GM13976 (cell line): ENCODE measurements around the gene HPGDS.

Experiments
- DNase-seq: peaks from one replicate; pipeline ENCODE4 v3.0.0; 2012; ENCODE audit warnings: low spot score
- CTCF ChIP-seq: IDR thresholded peaks from 2 replicates; pipeline ENCODE4 v1.5.1; 2012; ENCODE audit warnings: borderline replicate concordance, mild to moderate bottlenecking; ENCODE audit not compliant: insufficient read depth; ENCODE audit errors: extremely low read depth, missing control alignments, control extremely low read depth
- in situ Hi-C: fragments of 300-500 bp; cut with MboI; formaldehyde crosslinking; loops from one replicate; pipeline ENCODE4 v1.12.0; 2022; ENCODE audit warnings: low sequenced_read_pairs, mixed read lengths, inconsistent platforms; ENCODE audit not compliant: unreplicated experiment

Gene HPGDS

DNA sequence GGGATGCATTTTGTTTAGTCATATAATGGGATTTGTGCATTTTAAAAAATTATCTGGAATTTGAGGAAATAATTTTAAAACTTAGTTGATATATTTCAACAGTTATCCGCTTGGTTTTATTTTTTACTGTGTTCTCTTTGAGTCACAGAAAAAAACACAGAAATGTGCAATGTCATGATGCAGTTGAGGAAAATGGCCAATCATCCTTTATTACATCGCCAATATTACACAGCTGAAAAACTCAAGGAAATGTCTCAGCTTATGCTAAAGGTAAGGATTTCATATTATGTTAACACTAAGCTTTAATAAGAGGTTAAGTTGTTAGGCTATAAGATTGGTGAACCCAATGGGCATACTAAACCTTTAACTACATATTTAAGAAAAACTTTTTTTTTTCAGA, 63.9 kb downstream of the HPGDS start:
- DNase-seq: no peak
- in situ Hi-C loops: no loop called here
- no peak for TF ChIP-seq CTCF

GRCh38 chr4:94277534-94277933, 65.1 kb downstream of the HPGDS start:
- in situ Hi-C loops: no loop called here
- DNase-seq: no peak
- no peak for TF ChIP-seq CTCF

GRCh38 chr4:94276204-94276603, 66.4 kb downstream of the HPGDS start:
- TF ChIP-seq CTCF: no peak
- no peak for DNase-seq
- in situ Hi-C loops: no loop called here

- no peak for TF ChIP-seq CTCF
- no peak for DNase-seq
- in situ Hi-C loops: no loop called here
Measured at GRCh38 chr4:94274912-94275311, 67.7 kb downstream of the HPGDS start.

DNA sequence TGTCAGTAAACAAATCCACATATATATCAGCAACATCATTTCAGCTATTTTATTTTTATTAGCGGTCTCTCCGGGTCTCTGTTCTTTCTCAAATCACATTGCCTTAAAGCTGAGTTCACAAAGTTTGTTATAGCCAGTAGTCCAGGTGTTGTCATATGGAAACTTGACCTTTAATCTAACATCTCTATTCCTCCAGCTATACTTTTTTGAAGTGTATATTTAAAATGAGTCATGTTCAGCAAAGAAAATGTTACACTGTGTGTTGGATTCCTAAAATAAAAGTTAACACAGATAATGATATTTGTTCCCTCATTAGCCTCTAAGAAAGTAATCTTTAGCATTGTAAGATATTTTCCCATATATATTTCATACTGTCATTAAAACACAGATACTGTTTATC, 71.4 kb downstream of the HPGDS start:
- in situ Hi-C loops: no loop called here
- TF ChIP-seq CTCF: no peak
- DNase-seq: no peak

- no peak for TF ChIP-seq CTCF
- in situ Hi-C loops: no loop called here
- DNase-seq: no peak
Measured at GRCh38 chr4:94267037-94267436, 75.6 kb downstream of the HPGDS start.

DNA sequence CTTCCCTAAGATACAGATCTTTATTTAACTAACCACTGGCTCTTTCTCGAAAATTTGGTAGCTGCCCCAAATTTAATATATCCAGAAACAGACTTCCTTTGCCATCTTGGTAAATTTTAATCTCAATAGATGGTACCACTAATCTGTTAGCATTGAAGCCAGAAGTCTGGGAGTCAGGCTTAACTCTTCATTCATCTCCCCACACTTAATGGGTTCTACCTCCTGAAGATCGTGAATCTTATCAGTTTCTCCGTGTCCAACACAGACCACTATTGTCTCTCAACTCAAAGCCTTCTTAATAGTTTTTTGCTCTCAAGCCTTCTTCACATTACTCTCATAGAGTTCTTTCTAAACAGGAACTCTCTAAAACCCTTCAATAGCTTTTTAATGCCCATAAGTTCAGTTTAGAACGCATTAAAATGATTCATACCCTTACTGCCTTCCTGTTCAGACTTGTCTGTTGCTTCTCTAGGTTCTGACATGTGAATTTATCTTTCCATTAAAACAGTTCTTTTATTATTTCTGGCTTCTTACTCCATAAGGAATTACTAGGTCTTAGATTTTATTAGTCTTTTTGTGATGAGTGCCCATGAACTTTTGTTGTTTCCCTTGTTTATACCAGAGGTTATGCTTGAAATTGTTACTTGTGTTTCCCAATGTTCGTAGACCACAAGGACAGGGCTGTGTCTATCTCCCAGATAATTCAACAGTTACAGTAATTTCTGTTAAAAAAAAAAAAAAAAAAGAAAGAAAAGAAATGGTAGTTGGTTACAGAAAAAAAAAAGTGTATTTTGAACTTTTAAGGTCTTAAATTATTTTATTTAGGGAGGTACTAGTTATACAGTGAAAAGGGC, 80.2 kb downstream of the HPGDS start:
- in situ Hi-C loops: no loop called here
- DNase-seq: no peak
- TF ChIP-seq CTCF: no peak
